ENCODE measurements around the gene SCRN3.
"Not testable (repeated sequence)": the region's sequence is repeated elsewhere in the genome, so short reads cannot be mapped to it uniquely, and the experiment has no call there.

Gene SCRN3

GRCh38 chr2:174410039-174410438, 14.5 kb downstream of the SCRN3 start:
- not testable (repeated sequence) for DNase-seq

GRCh38 chr2:174412256-174412655, 16.7 kb downstream of the SCRN3 start:
- no peak for DNase-seq

- no peak for DNase-seq
These were observed 32.7 kb downstream of the SCRN3 start for GRCh38 chr2:174428214-174428613.

- no peak for DNase-seq
These were observed 34.5 kb downstream of the SCRN3 start for GRCh38 chr2:174430066-174430465.

GRCh38 chr2:174431902-174432301, 36.4 kb downstream of the SCRN3 start:
- no peak for DNase-seq

GRCh38 chr2:174436351-174436750, 40.8 kb downstream of the SCRN3 start:
- no peak for DNase-seq

GRCh38 chr2:174438146-174438886, 42.8 kb downstream of the SCRN3 start:
- no peak for DNase-seq

- no peak for DNase-seq
These were observed 43.8 kb downstream of the SCRN3 start for GRCh38 chr2:174439323-174439722.

- no peak for DNase-seq
These were observed 44.4 kb downstream of the SCRN3 start for GRCh38 chr2:174439950-174440349.

- no peak for DNase-seq
These were observed 47.3 kb downstream of the SCRN3 start for GRCh38 chr2:174442546-174443510.

GRCh38 chr2:174444761-174445160, 49.2 kb downstream of the SCRN3 start:
- DNase-seq, result no peak

- DNase-seq, result no peak
These were observed 49.7 kb downstream of the SCRN3 start for GRCh38 chr2:174445248-174445647.

- no peak for DNase-seq
These were observed 51.0 kb downstream of the SCRN3 start for GRCh38 chr2:174446531-174446930.

- DNase-seq, result no peak
These were observed 53.5 kb downstream of the SCRN3 start for GRCh38 chr2:174449033-174449432.

GRCh38 chr2:174450021-174450816, 54.7 kb downstream of the SCRN3 start:
- DNase-seq, result no peak

GRCh38 chr2:174454566-174454965, 59.0 kb downstream of the SCRN3 start:
- DNase-seq, result no peak

GRCh38 chr2:174461221-174461620, 65.7 kb downstream of the SCRN3 start:
- no peak for DNase-seq

- DNase-seq, result no peak
These were observed 69.8 kb downstream of the SCRN3 start for GRCh38 chr2:174465327-174465726.

GRCh38 chr2:174473796-174474195, 78.3 kb downstream of the SCRN3 start:
- no peak for DNase-seq

GRCh38 chr2:174477759-174478158, 82.2 kb downstream of the SCRN3 start:
- no peak for DNase-seq
